Endothelial cell of umbilical vein (primary cell): ENCODE measurements around the gene CWF19L2.

Experiments
- FOS ChIP-seq: IDR thresholded peaks from 2 replicates; pipeline ENCODE4 v1.6.1; 2011; ENCODE audit warnings: mild to moderate bottlenecking, low read length, moderate library complexity, borderline replicate concordance; ENCODE audit not compliant: insufficient read depth
- TF ChIP-seq, protein P1 (sequence below), 2 donors: IDR thresholded peaks; 1 replicate in 1 of 2; 2 replicates in 1 of 2; pipeline ENCODE4 v1.5.1; 2011; ENCODE audit warnings: low read length in 2 of 2, mild to moderate bottlenecking in 2 of 2, moderate library complexity in 2 of 2, control low read depth in 1 of 2, inconsistent platforms in 1 of 2, low read depth in 1 of 2; ENCODE audit not compliant: insufficient read depth in 1 of 2; ENCODE audit errors: extremely low read depth in 1 of 2

DNA sequence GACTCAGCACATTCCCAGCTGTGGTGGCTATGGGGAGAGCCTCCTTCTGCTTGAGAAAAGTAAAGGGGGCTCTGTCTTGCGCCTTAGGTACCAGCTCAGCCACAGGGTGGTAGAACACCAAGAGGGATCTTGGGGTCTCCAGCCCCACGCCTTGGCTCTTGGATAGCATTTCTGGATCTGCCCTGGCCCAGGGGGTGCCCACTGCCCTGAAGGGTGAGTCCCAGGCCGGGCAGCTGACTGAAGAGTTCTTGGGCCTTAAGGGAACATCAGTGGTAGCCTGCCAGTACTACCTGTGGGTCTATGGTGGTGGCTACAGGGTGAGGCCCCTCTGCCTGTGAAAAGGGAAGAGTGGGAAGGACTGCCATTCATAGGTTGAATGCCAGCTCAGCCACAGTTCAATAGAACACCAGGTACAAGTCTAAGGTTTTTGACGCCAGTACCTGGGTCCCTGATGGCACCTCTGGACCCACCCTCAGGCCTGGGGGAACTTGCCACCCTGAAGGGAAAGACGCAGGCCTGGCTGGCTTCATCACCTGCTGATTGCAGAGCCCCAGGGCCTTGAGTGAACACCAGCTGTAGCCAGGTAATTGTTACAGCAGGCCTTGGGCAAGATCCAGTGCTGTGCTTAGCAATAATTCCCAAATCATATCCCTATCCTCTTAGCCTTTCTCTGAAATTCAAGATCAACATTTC lies 3.9 kb downstream of the CWF19L2 start:
- TF ChIP-seq FOS = no peak
- TF ChIP-seq, protein P1, sequence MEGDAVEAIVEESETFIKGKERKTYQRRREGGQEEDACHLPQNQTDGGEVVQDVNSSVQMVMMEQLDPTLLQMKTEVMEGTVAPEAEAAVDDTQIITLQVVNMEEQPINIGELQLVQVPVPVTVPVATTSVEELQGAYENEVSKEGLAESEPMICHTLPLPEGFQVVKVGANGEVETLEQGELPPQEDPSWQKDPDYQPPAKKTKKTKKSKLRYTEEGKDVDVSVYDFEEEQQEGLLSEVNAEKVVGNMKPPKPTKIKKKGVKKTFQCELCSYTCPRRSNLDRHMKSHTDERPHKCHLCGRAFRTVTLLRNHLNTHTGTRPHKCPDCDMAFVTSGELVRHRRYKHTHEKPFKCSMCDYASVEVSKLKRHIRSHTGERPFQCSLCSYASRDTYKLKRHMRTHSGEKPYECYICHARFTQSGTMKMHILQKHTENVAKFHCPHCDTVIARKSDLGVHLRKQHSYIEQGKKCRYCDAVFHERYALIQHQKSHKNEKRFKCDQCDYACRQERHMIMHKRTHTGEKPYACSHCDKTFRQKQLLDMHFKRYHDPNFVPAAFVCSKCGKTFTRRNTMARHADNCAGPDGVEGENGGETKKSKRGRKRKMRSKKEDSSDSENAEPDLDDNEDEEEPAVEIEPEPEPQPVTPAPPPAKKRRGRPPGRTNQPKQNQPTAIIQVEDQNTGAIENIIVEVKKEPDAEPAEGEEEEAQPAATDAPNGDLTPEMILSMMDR (IDR thresholded peaks at IDR 0.05; ENCODE audit: extremely low read depth in 1 of 2, insufficient read depth in 1 of 2, low read depth in 1 of 2, low read length in 2 of 2) = no peak
